NB4 (cell line): ENCODE results near the gene UHRF2.
"Not testable (repeated sequence)": the region's sequence is repeated elsewhere in the genome, so short reads cannot be mapped to it uniquely, and the experiment has no call there.

Source experiments
- DNase-seq: peaks from one replicate; pipeline ENCODE4 v3.0.0; 2010; ENCODE audit warnings: low read depth
- H3K4me3 ChIP-seq: one replicate; pipeline ENCODE4 v1.5.1; 2011; ENCODE audit warnings: mild to moderate bottlenecking, low read depth, low read length, moderate library complexity
- CTCF ChIP-seq: IDR thresholded peaks from one replicate; pipeline ENCODE4 v1.5.1; 2012; ENCODE audit warnings: low read depth, low read length
- MAX ChIP-seq: IDR thresholded peaks from 2 replicates; pipeline ENCODE4 v1.6.1; 2011; ENCODE audit warnings: low read depth, low read length
- MYC ChIP-seq: IDR thresholded peaks from 2 replicates; pipeline ENCODE4 v1.6.1; 2011; ENCODE audit warnings: low read depth, low read length
- POLR2A ChIP-seq: IDR thresholded peaks from 2 replicates; pipeline ENCODE4 v1.6.1; 2011; ENCODE audit warnings: mild to moderate bottlenecking; ENCODE audit not compliant: insufficient read length; ENCODE audit errors: extremely low read depth

UHRF2 gene

GRCh38 chr9:6449645-6450044 lies 36.6 kb downstream of the UHRF2 start:
- TF ChIP-seq MAX = no peak
- no peak for TF ChIP-seq CTCF
- TF ChIP-seq MYC = no peak
- no peak for TF ChIP-seq POLR2A
- no peak for DNase-seq
- no peak overlapping the region for H3K4me3 ChIP-seq

GRCh38 chr9:6450641-6451375 lies 37.8 kb downstream of the UHRF2 start:
- TF ChIP-seq MYC (no peak), MAX (no peak), CTCF (no peak), POLR2A (no peak)
- no peak overlapping the region for H3K4me3 ChIP-seq
- DNase-seq = no peak

- not testable (repeated sequence) for H3K4me3 ChIP-seq, DNase-seq
These were observed 42.3 kb downstream of the UHRF2 start for GRCh38 chr9:6455292-6455691.

- not testable (repeated sequence) for H3K4me3 ChIP-seq
These were observed 45.7 kb downstream of the UHRF2 start for GRCh38 chr9:6458704-6459103.

GRCh38 chr9:6459718-6460117 lies 46.7 kb downstream of the UHRF2 start:
- no peak for DNase-seq
- no peak overlapping the region for H3K4me3 ChIP-seq
- TF ChIP-seq CTCF = no peak
- TF ChIP-seq MAX = no peak

More at GRCh38 chr9:6458704-6459103, 45.7 kb downstream of the UHRF2 start:
- DNase-seq = not testable (repeated sequence)

- no peak overlapping the region for H3K4me3 ChIP-seq
- DNase-seq = no peak
- TF ChIP-seq MAX = no peak
These were observed 47.3 kb downstream of the UHRF2 start for GRCh38 chr9:6460189-6460768.

- no peak for DNase-seq
- TF ChIP-seq MAX (no peak), POLR2A (no peak), MYC (no peak), CTCF (no peak)
- H3K4me3 ChIP-seq = no peak overlapping the region
These were observed 48.6 kb downstream of the UHRF2 start for GRCh38 chr9:6461619-6462018.
